Panc1 (cell line): ENCODE results near the gene CSTPP1. TPM values are rescaled to one million over a fixed set of nuclear protein-coding genes. Genes with fewer than 3 reads are reported as not detected.

Source experiments
- ATAC-seq: fragments of 200-7000 bp; cut with Tn5 transposase; 2 replicates; pipeline ENCODE4 v1.9.1; 2020; ENCODE audit warnings: mild to moderate bottlenecking, moderate library complexity
- BruUV-seq: library from RNA; stranded (reverse); fragments of 400-500 nt; replicated peaks from 2 replicates; lab custom pipeline; 2021; lab: Mats Ljungman, UMichigan
- CTCF ChIA-PET: fragments of 300-600 bp; sonication (Branson Sonifier 250); formaldehyde crosslinking; loops from one replicate; lab custom pipeline; 2022; ENCODE audit warnings: antibody characterized with exemption; lab: Charles Lee
- POLR2A ChIA-PET: fragments of 300-600 bp; sonication (Branson Sonifier 250); formaldehyde crosslinking; loops from one replicate; lab custom pipeline; 2022; ENCODE audit warnings: antibody characterized with exemption; lab: Charles Lee
- DNase-seq: peaks from one replicate; pipeline ENCODE4 v3.0.0-alpha.2; 2010; ENCODE audit warnings: low read depth, low spot score
- H3K27ac ChIP-seq: 2 replicates; pipeline ENCODE4 v1.5.1; 2011; ENCODE audit warnings: mild to moderate bottlenecking, low read length, inconsistent platforms
- H3K27me3 ChIP-seq: fragments of 200-500 bp; sonication (Bioruptor generic); 2 replicates; pipeline ENCODE4 v1.6.0; 2014; ENCODE audit warnings: low read length, inconsistent platforms; ENCODE audit not compliant: control insufficient read depth, insufficient read depth
- H3K36me3 ChIP-seq: fragments of 200-500 bp; sonication (Bioruptor generic); 2 replicates; pipeline ENCODE4 v1.5.1; 2014; ENCODE audit warnings: inconsistent platforms, mild to moderate bottlenecking, low read length, moderate library complexity; ENCODE audit not compliant: control insufficient read depth, insufficient read depth
- H3K4me1 ChIP-seq: 2 replicates; pipeline ENCODE4 v1.5.1; 2011; ENCODE audit warnings: inconsistent platforms, mild to moderate bottlenecking, low read length, moderate library complexity; ENCODE audit not compliant: control insufficient read depth, insufficient read depth
- H3K4me3 ChIP-seq, 2 experiments: 2 replicates each; pipeline ENCODE4 v1.5.1; 2011 to 2012; ENCODE audit warnings: low read depth in 2 of 2, low read length in 2 of 2, mild to moderate bottlenecking in 2 of 2, inconsistent platforms in 1 of 2, moderate library complexity in 1 of 2
- H3K9me3 ChIP-seq: fragments of 200-500 bp; sonication (Bioruptor generic); 2 replicates; pipeline ENCODE4 v1.5.1; 2014; ENCODE audit warnings: low read depth, mild to moderate bottlenecking, inconsistent platforms, low read length, moderate library complexity; ENCODE audit not compliant: control insufficient read depth, insufficient read depth
- CTCF ChIP-seq: fragments of 450-650 bp; IDR thresholded peaks from 2 replicates; pipeline ENCODE4 v1.5.1; 2017; ENCODE audit warnings: mild to moderate bottlenecking
- POLR2AphosphoS5 ChIP-seq: IDR thresholded peaks from 2 replicates; pipeline ENCODE4 v1.6.1; 2012; ENCODE audit warnings: mild to moderate bottlenecking, low read depth, low read length, moderate library complexity
- REST ChIP-seq, 2 experiments: IDR thresholded peaks; 2 replicates each; pipeline ENCODE4 v1.6.1; 2011 to 2012; ENCODE audit warnings: low read depth in 2 of 2, control low read depth in 1 of 2, low read length in 1 of 2, mild to moderate bottlenecking in 1 of 2, moderate library complexity in 1 of 2; ENCODE audit not compliant: insufficient read depth in 1 of 2
- SIN3A ChIP-seq: IDR thresholded peaks from 2 replicates; pipeline ENCODE4 v1.6.1; 2012; ENCODE audit warnings: low read depth, mild to moderate bottlenecking, low read length, moderate library complexity, borderline replicate concordance; ENCODE audit not compliant: insufficient read depth
- TCF7L2 ChIP-seq: IDR thresholded peaks from 2 replicates; pipeline ENCODE4 v1.6.1; 2011; ENCODE audit warnings: mild to moderate bottlenecking, low read depth, low read length, inconsistent platforms
- in situ Hi-C: cut with HindIII; loops from 2 replicates; pipeline ENCODE4 v1.10.0; 2016; ENCODE audit warnings: low sequenced_read_pairs, low pct_unique_long_range_greater_than_20kb
- intact Hi-C: fragments of 100-400 bp; cut with micrococcal nuclease; formaldehyde crosslinking; loops from one replicate; pipeline ENCODE4 v1.10.0; 2022; ENCODE audit not compliant: unreplicated experiment
- total RNA-seq: library from RNA; stranded (reverse); gene quantifications from one replicate; pipeline ENCODE4 v1.2.1, GENCODE V29; 2021; ENCODE audit not compliant: unreplicated experiment

Gene CSTPP1
- total RNA-seq, 1 experiment from 2014 or later, result 29.0 TPM

- intact Hi-C loops (no loop called here), in situ Hi-C loops (no loop called here)
- H3K27me3 ChIP-seq, result no peaks in the 10 kb centered on the region
- POLR2A ChIA-PET, result no interaction called here
- CTCF ChIA-PET, result no interaction called here
- DNase-seq (no peak), ATAC-seq (no peak)
- no peak overlapping the region for H3K4me3 ChIP-seq
- no peak overlapping the region for H3K27ac ChIP-seq
- no TSS peak for BruUV-seq
- H3K9me3 ChIP-seq, result no peaks in the 10 kb centered on the region
- no peaks in the 10 kb centered on the region for H3K36me3 ChIP-seq
- TF ChIP-seq SIN3A (no peak), CTCF (no peak), REST (IDR thresholded peaks at IDR 0.05; ENCODE audit: insufficient read depth in 1 of 2, low read depth in 2 of 2, low read length in 1 of 2) (no peak), POLR2AphosphoS5 (no peak), TCF7L2 (no peak)
- H3K4me1 ChIP-seq, result 0 out of 2 replicates have a peak, but pooled peaks cover 4% of the 10 kb centered on the region
Observed at GRCh38 chr11:46977038-46977813, 40.7 kb downstream of the CSTPP1 start.

- no peaks in the 10 kb centered on the region for H3K9me3 ChIP-seq
- no peak; the same call in 1 of the 2 replicates for ATAC-seq
- POLR2A ChIA-PET, result no interaction called here
- no peaks in the 10 kb centered on the region for H3K27me3 ChIP-seq
- in situ Hi-C loops, result no loop called here
- H3K4me1 ChIP-seq, result 0 out of 2 replicates have a peak, but pooled peaks cover 4% of the 10 kb centered on the region
- TF ChIP-seq REST (IDR thresholded peaks at IDR 0.05; ENCODE audit: insufficient read depth in 1 of 2, low read depth in 2 of 2, low read length in 1 of 2) (no peak), TCF7L2 (no peak), SIN3A (no peak), CTCF (no peak), POLR2AphosphoS5 (no peak)
- no peaks in the 10 kb centered on the region for H3K36me3 ChIP-seq
- intact Hi-C loops, result no loop called here
- BruUV-seq, result no TSS peak
- CTCF ChIA-PET, result no interaction called here
- no peak for DNase-seq
- H3K27ac ChIP-seq, result no peak overlapping the region; the same call in 1 of the 2 replicates
- no peak overlapping the region for H3K4me3 ChIP-seq
Observed at GRCh38 chr11:46978005-46978491, 41.5 kb downstream of the CSTPP1 start.
